K562 (cell line): Measurements from ENCODE around the gene DAAM1. TPM values are rescaled to one million over a fixed set of nuclear protein-coding genes. Genes with fewer than 3 reads are reported as not detected.

Experiments
- ATAC-seq: fragments of 200-7000 bp; cut with Tn5 transposase; 3 replicates; pipeline ENCODE4 v1.9.1; 2020; ENCODE audit warnings: moderate library complexity
- BruUV-seq: library from RNA; stranded (reverse); fragments of 400-500 nt; replicated peaks from 2 replicates; lab custom pipeline; 2021; lab: Mats Ljungman, UMichigan
- CTCF ChIA-PET: fragments of 300-600 bp; formaldehyde crosslinking; extraction: SDS; loops from one replicate; lab custom pipeline; 2021; ENCODE audit warnings: low intra/inter-chr PET ratio; lab: Yijun Ruan, JAX
- POLR2A ChIA-PET: fragments of 300-600, 350-650 bp; sonication (Branson Sonifier 250); formaldehyde crosslinking; extraction: SDS; loops from one replicate; lab custom pipeline; 2021; ENCODE audit warnings: antibody characterized with exemption, inconsistent platforms; lab: Yijun Ruan, JAX
- DNase-seq, 4 experiments: peaks; one replicate each; pipeline versions ENCODE4 v3.0.0 to v3.0.0-alpha.2; 2011 to 2018; ENCODE audit warnings: low spot score in 3 of 4, mixed read lengths in 3 of 4; ENCODE audit errors: extremely low read depth in 1 of 4
- FAIRE-seq: peaks from 2 replicates; lab custom pipeline; 2011; peaks lifted over from hg19 to GRCh38; lab: Jason Lieb, UNC
- H2AFZ ChIP-seq: 2 replicates; pipeline ENCODE4 v1.6.0; 2011; ENCODE audit warnings: low read depth, low read length, control low read depth, inconsistent platforms
- H3K27ac ChIP-seq: fragments of 200-600 bp; 3 replicates; pipeline ENCODE4 v1.8.0; 2011; ENCODE audit warnings: low read depth, mild to moderate bottlenecking, control low read depth, inconsistent platforms, low read length, moderate library complexity, mixed read lengths; ENCODE audit errors: extremely low read depth
- H3K27me3 ChIP-seq, 2 experiments: fragments of 300-600 bp in 1 of 2; 2 replicates in 1 of 2; 3 replicates in 1 of 2; pipeline versions ENCODE4 v1.6.0 to v1.8.0; 2011; ENCODE audit warnings: inconsistent platforms in 2 of 2, low read length in 2 of 2, mild to moderate bottlenecking in 1 of 2, mixed read lengths in 1 of 2, moderate library complexity in 1 of 2; ENCODE audit not compliant: control insufficient read depth in 2 of 2, insufficient read depth in 2 of 2
- H3K36me3 ChIP-seq: fragments of 300-600 bp; 3 replicates; pipeline ENCODE4 v1.8.0; 2011; ENCODE audit warnings: mild to moderate bottlenecking, low read length, inconsistent platforms; ENCODE audit not compliant: control insufficient read depth, insufficient read depth
- H3K4me1 ChIP-seq, 2 experiments: fragments of 200-600 bp in 1 of 2; replicated peaks in 1 of 2; 2 replicates in 1 of 2; 3 replicates in 1 of 2; pipeline versions ENCODE4 v1.5.1 to v1.8.0; 2011; ENCODE audit warnings: inconsistent platforms in 2 of 2, low read length in 2 of 2, mild to moderate bottlenecking in 1 of 2, mixed read lengths in 1 of 2, moderate library complexity in 1 of 2; ENCODE audit not compliant: control insufficient read depth in 2 of 2, insufficient read depth in 2 of 2
- H3K4me2 ChIP-seq: 2 replicates; pipeline ENCODE4 v1.6.1; 2011; ENCODE audit warnings: low read length, control low read depth, inconsistent platforms, mixed read lengths; ENCODE audit not compliant: insufficient read depth
- H3K4me3 ChIP-seq: fragments of 200-600 bp; sonication (generic), shearing (Covaris generic); 2 replicates; pipeline ENCODE4 v1.5.1; 2016; ENCODE audit warnings: control low read depth, inconsistent platforms
- H3K79me2 ChIP-seq: fragments of 200-600 bp; 3 replicates; pipeline ENCODE4 v1.8.0; 2011; ENCODE audit warnings: low read length, inconsistent platforms; ENCODE audit not compliant: control insufficient read depth, insufficient read depth
- H3K9ac ChIP-seq, 2 experiments: 2 replicates each; pipeline versions ENCODE4 v1.6.0 to v1.6.1; 2011; ENCODE audit warnings: low read depth in 2 of 2, low read length in 2 of 2, control low read depth in 1 of 2, inconsistent platforms in 1 of 2, mild to moderate bottlenecking in 1 of 2, mixed read lengths in 1 of 2; ENCODE audit not compliant: insufficient read depth in 1 of 2
- H3K9me1 ChIP-seq: one replicate; pipeline ENCODE4 v1.6.0; 2011; ENCODE audit warnings: inconsistent platforms, mild to moderate bottlenecking, low read length, moderate library complexity; ENCODE audit not compliant: control insufficient read depth, insufficient read depth
- H3K9me3 ChIP-seq: replicated peaks from 2 replicates; pipeline ENCODE4 v1.5.1; 2011; ENCODE audit warnings: low read depth, low read length, inconsistent platforms; ENCODE audit not compliant: control insufficient read depth, insufficient read depth
- H4K20me1 ChIP-seq: replicated peaks from 2 replicates; pipeline ENCODE4 v1.6.1; 2011; ENCODE audit warnings: low read length, inconsistent platforms, mixed read lengths; ENCODE audit not compliant: control insufficient read depth, insufficient read depth
- EZH2 ChIP-seq: IDR thresholded peaks from 2 replicates; pipeline ENCODE4 v1.6.1; 2012; ENCODE audit warnings: low read depth, mild to moderate bottlenecking, inconsistent platforms, low read length, borderline replicate concordance
- NBN ChIP-seq: fragments of 450-650 bp; IDR thresholded peaks from 2 replicates; pipeline ENCODE4 v1.6.1; 2016; ENCODE audit warnings: low read depth, mild to moderate bottlenecking
- POLR2AphosphoS2 ChIP-seq: IDR thresholded peaks from 2 replicates; pipeline ENCODE4 v1.6.1; 2012; ENCODE audit warnings: low read length, improper control_type of control experiment
- RBM22 ChIP-seq: fragments of 200-400 bp; formaldehyde crosslinking; IDR thresholded peaks from 2 replicates; pipeline ENCODE4 v1.6.1; 2018; ENCODE audit warnings: low read length, low read depth; ENCODE audit not compliant: poor library complexity, severe bottlenecking
- SMARCE1 ChIP-seq: fragments of 450-650 bp; IDR thresholded peaks from 2 replicates; pipeline ENCODE4 v1.7.1; 2016; ENCODE audit warnings: mild to moderate bottlenecking
- ZNF79 ChIP-seq: fragments of 250-450 bp; sonication (Bioruptor Pico); IDR thresholded peaks from 2 replicates; pipeline ENCODE4 v1.4.0; 2020; ENCODE audit warnings: low read depth, mild to moderate bottlenecking, moderate library complexity
- WGBS: fragments of 100-300 bp; shearing (Covaris generic); methylation state at CpG from one replicate; pipeline ENCODE4 v1.1.6; 2016; ENCODE audit warnings: low coverage, mixed read lengths; ENCODE audit not compliant: insufficient coverage; ENCODE audit errors: missing lambda C conversion rate; 5-methylcytosine and 5-hydroxymethylcytosine counted together
- in situ Hi-C: fragments of 300-500 bp; cut with MboI; formaldehyde crosslinking; loops from 4 replicates; pipeline ENCODE4 v1.15.0; 2018; ENCODE audit warnings: inconsistent platforms, mixed read lengths
- intact Hi-C: fragments of 100-400 bp; cut with micrococcal nuclease; formaldehyde crosslinking; loops from 2 replicates; pipeline ENCODE4 v1.14.2; 2022
- polyA plus RNA-seq, 8 experiments: library from polyadenylated mRNA; depleted of rRNA in 4 of 8; stranded (reverse) in 5 of 8; unstranded in 3 of 8; fragments of >200 nt; fragmentation: Nextera tagmentation in 2 of 8; fragmentation: Illumina TruSeq in 1 of 8; extraction: Ambion mirVana in 2 of 8; extraction: Trizol in 1 of 8; gene quantifications; 2 replicates each; pipeline versions ENCODE4 v1.2.1 to v1.2.3, GENCODE V29; 2011 to 2014; ENCODE audit warnings: inconsistent platforms in 1 of 8, missing spikeins in 1 of 8
- total RNA-seq, 7 experiments: library from RNA; depleted of rRNA in 6 of 7; stranded (reverse); fragments of >200 nt in 6 of 7; fragmentation: Illumina TruSeq in 2 of 7; extraction: Trizol in 2 of 7; gene quantifications; 2 replicates each; pipeline versions ENCODE4 v1.2.1 to v1.2.3, GENCODE V29; 2011 to 2021; ENCODE audit warnings: low replicate concordance in 1 of 7
- TF ChIP-seq, protein P1 (sequence below): sonication (generic); formaldehyde crosslinking; IDR thresholded peaks from 2 replicates; pipeline ENCODE4 v1.8.0; 2022; ENCODE audit warnings: missing genetic modification reagents, mild to moderate bottlenecking, borderline replicate concordance

The DAAM1 gene
- total and polyA plus RNA-seq, 9 of the 15 experiments (the other 6 are each of a cell fraction or from before 2014, with no cell fraction given), result 3.6 to 11.6 (median 6.7) TPM

DNA sequence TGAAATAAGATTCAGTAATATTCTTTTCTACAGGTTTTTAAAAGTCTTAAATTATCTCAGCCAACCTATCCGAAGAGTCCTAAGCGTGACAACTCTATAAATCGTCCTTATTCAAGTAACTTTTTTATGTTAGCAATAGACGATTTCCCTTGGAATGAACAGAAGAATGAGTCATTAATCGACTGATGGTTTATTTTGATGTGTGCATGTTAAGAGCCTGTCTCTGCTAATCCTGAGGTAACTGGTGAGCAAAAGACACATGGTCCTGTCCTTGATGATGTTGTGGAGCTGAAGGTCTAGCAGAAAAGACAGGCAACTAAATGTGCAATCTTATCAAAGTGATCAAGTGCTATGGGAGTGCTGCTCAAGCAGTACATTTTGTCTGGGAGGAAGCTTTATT lies 80.4 kb downstream of the DAAM1 start:
- TF ChIP-seq POLR2AphosphoS2, result no peak
- TF ChIP-seq, protein P1, sequence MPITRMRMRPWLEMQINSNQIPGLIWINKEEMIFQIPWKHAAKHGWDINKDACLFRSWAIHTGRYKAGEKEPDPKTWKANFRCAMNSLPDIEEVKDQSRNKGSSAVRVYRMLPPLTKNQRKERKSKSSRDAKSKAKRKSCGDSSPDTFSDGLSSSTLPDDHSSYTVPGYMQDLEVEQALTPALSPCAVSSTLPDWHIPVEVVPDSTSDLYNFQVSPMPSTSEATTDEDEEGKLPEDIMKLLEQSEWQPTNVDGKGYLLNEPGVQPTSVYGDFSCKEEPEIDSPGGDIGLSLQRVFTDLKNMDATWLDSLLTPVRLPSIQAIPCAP (CRISPR knock-in tag), result no peak
- no peak for TF ChIP-seq NBN
- no peak for TF ChIP-seq ZNF79 (CRISPR knock-in tag)
- no peak for TF ChIP-seq SMARCE1
- no peak for TF ChIP-seq EZH2
- TF ChIP-seq RBM22, result no peak
- TF ChIP-seq, all 486 proteins: peak for 0
- Histone ChIP-seq H3K27me3 (no peaks in the 10 kb centered on the region), H3K9ac (no peak overlapping the region), H3K4me2 (no peak overlapping the region), H3K36me3 (no peaks in the 10 kb centered on the region; the same call in 2 of the 3 replicates), H3K4me1 (no peaks in the 10 kb centered on the region), H3K27ac (no peak overlapping the region), H2AFZ (no peak overlapping the region), H3K9me1 (no peaks in the 10 kb centered on the region), H4K20me1 (no peaks in the 10 kb centered on the region), H3K4me3 (no peak overlapping the region), H3K79me2 (no peaks in the 10 kb centered on the region), H3K9me3 (no peaks in the 10 kb centered on the region)
- FAIRE-seq (no peak), DNase-seq (no peak), ATAC-seq (no peak)
- ChIA-PET POLR2A (interaction anchor here (1.2 kb wide), 1 partner anchor 92 kb away, joined by 3 read pairs; no protein-coding TSS in a partner anchor), CTCF (no interaction called here)
- BruUV-seq, result no TSS peak
- 77% methylated on average over 5 of the region's 5 CpGs for WGBS
- intact Hi-C loops, result no loop called here
- in situ Hi-C loops, result no loop called here
